GM03348 (cell line): Measurements from ENCODE around the gene SLC6A17.

Experiments
- DNase-seq: peaks from one replicate; pipeline ENCODE4 v3.0.0; 2012; ENCODE audit warnings: low spot score

Gene SLC6A17

GRCh38 chr1:110135666-110136065 lies 14.6 kb upstream of the SLC6A17 start:
- DNase-seq, result no peak

- DNase-seq, result no peak
Observed at GRCh38 chr1:110136911-110137310, 13.4 kb upstream of the SLC6A17 start.

GRCh38 chr1:110138956-110139355 lies 11.3 kb upstream of the SLC6A17 start:
- no peak for DNase-seq

- DNase-seq, result no peak
Observed at GRCh38 chr1:110144366-110144765, 5.9 kb upstream of the SLC6A17 start.

- no peak for DNase-seq
Observed at GRCh38 chr1:110148961-110149360, 1.3 kb upstream of the SLC6A17 start.

GRCh38 chr1:110151175-110151669 lies 928 bp downstream of the SLC6A17 start:
- no peak for DNase-seq

GRCh38 chr1:110152133-110152785 lies 2.0 kb downstream of the SLC6A17 start:
- DNase-seq, result peak; percentile 61

- DNase-seq, result no peak
Observed at GRCh38 chr1:110153407-110153950, 3.2 kb downstream of the SLC6A17 start.

- DNase-seq, result peak; percentile 87
Observed at GRCh38 chr1:110155878-110156522, 5.7 kb downstream of the SLC6A17 start.

- no peak for DNase-seq
Observed at GRCh38 chr1:110158261-110158660, 8.0 kb downstream of the SLC6A17 start.

GRCh38 chr1:110159168-110159567 lies 8.9 kb downstream of the SLC6A17 start:
- DNase-seq, result no peak

GRCh38 chr1:110160538-110161100 lies 10.3 kb downstream of the SLC6A17 start:
- DNase-seq, result no peak

- no peak for DNase-seq
Observed at GRCh38 chr1:110161165-110161564, 10.9 kb downstream of the SLC6A17 start.

GRCh38 chr1:110161849-110162248 lies 11.6 kb downstream of the SLC6A17 start:
- no peak for DNase-seq

GRCh38 chr1:110163591-110163990 lies 13.3 kb downstream of the SLC6A17 start:
- no peak for DNase-seq

GRCh38 chr1:110164725-110165350 lies 14.5 kb downstream of the SLC6A17 start:
- DNase-seq, result no peak

- DNase-seq, result no peak
Observed at GRCh38 chr1:110165761-110166231, 15.5 kb downstream of the SLC6A17 start.

- no peak for DNase-seq
Observed at GRCh38 chr1:110166861-110167260, 16.6 kb downstream of the SLC6A17 start.

GRCh38 chr1:110170766-110171733 lies 20.8 kb downstream of the SLC6A17 start:
- DNase-seq, result no peak

GRCh38 chr1:110172001-110172400 lies 21.7 kb downstream of the SLC6A17 start:
- no peak for DNase-seq

- peak; percentile 48 for DNase-seq
Observed at GRCh38 chr1:110173466-110174105, 23.3 kb downstream of the SLC6A17 start.
